ENCODE results near the gene ACP2.
"Not testable (repeated sequence)": the region's sequence is repeated elsewhere in the genome, so short reads cannot be mapped to it uniquely, and the experiment has no call there.

Gene ACP2

GRCh38 chr11:47243454-47243853, 5.2 kb downstream of the ACP2 start:
- DNase-seq (ENCODE audit: low spot score) = no peak

- no peak for DNase-seq (ENCODE audit: low spot score)
Measured at GRCh38 chr11:47242596-47243192, 5.9 kb downstream of the ACP2 start.

GRCh38 chr11:47241841-47242301, 6.7 kb downstream of the ACP2 start:
- no peak for DNase-seq (ENCODE audit: low spot score)

GRCh38 chr11:47239852-47240251, 8.8 kb downstream of the ACP2 start:
- DNase-seq (ENCODE audit: low spot score) = no peak

GRCh38 chr11:47236482-47236881, 12.1 kb downstream of the ACP2 start:
- DNase-seq (ENCODE audit: low spot score) = no peak

GRCh38 chr11:47235163-47235562, 13.5 kb downstream of the ACP2 start:
- no peak for DNase-seq (ENCODE audit: low spot score)

GRCh38 chr11:47234669-47235100, 13.9 kb downstream of the ACP2 start:
- no peak for DNase-seq (ENCODE audit: low spot score)

GRCh38 chr11:47233989-47234668, 14.5 kb downstream of the ACP2 start:
- DNase-seq (ENCODE audit: low spot score) = no peak

GRCh38 chr11:47233051-47233450, 15.6 kb downstream of the ACP2 start:
- DNase-seq (ENCODE audit: low spot score) = no peak

GRCh38 chr11:47229161-47229560, 19.5 kb downstream of the ACP2 start:
- DNase-seq (ENCODE audit: low spot score) = no peak

GRCh38 chr11:47225552-47226400, 22.8 kb downstream of the ACP2 start:
- no peak for DNase-seq (ENCODE audit: low spot score)

- DNase-seq (ENCODE audit: low spot score) = no peak
Measured at GRCh38 chr11:47222696-47223095, 25.9 kb downstream of the ACP2 start.

- no peak for DNase-seq (ENCODE audit: low spot score)
Measured at GRCh38 chr11:47220401-47220821, 28.2 kb downstream of the ACP2 start.

- no peak for DNase-seq (ENCODE audit: low spot score)
Measured at GRCh38 chr11:47216121-47216798, 32.4 kb downstream of the ACP2 start.

GRCh38 chr11:47215366-47215910, 33.2 kb downstream of the ACP2 start:
- no peak for DNase-seq (ENCODE audit: low spot score)

GRCh38 chr11:47213950-47214565, 34.6 kb downstream of the ACP2 start:
- peak; percentile 97 for DNase-seq (ENCODE audit: low spot score)

GRCh38 chr11:47212938-47213337, 35.7 kb downstream of the ACP2 start:
- DNase-seq (ENCODE audit: low spot score) = no peak

GRCh38 chr11:47208628-47209027, 40.0 kb downstream of the ACP2 start:
- DNase-seq (ENCODE audit: low spot score) = no peak

GRCh38 chr11:47208008-47208552, 40.5 kb downstream of the ACP2 start:
- not testable (repeated sequence) for DNase-seq (ENCODE audit: low spot score)

GRCh38 chr11:47207459-47207858, 41.2 kb downstream of the ACP2 start:
- DNase-seq (ENCODE audit: low spot score) = no peak

GRCh38 chr11:47206577-47206976, 42.0 kb downstream of the ACP2 start:
- not testable (repeated sequence) for DNase-seq (ENCODE audit: low spot score)

Data from globus pallidus (tissue), 1 donor.